NCI-H187 treated with DMSO at 0.1 percent for 48 hours (cell line): ENCODE data around the gene MACROD2.

ENCODE experiments used
- DNase-seq: peaks from one replicate; lab custom pipeline; 2025; lab: John Stamatoyannopoulos, UW

Gene MACROD2

GRCh38 chr20:15222502-15223330 is 1227.4 kb downstream of the MACROD2 start:
- no peak for DNase-seq

GRCh38 chr20:15224199-15224598 is 1228.9 kb downstream of the MACROD2 start:
- no peak for DNase-seq

- DNase-seq = no peak
Measured at GRCh38 chr20:15227102-15227501, 1231.8 kb downstream of the MACROD2 start.

GRCh38 chr20:15232243-15232642 is 1236.9 kb downstream of the MACROD2 start:
- no peak for DNase-seq

GRCh38 chr20:15235471-15236198 is 1240.3 kb downstream of the MACROD2 start:
- no peak for DNase-seq

- no peak for DNase-seq
Measured at GRCh38 chr20:15236812-15237211, 1241.5 kb downstream of the MACROD2 start.

GRCh38 chr20:15239542-15240206 is 1244.4 kb downstream of the MACROD2 start:
- no peak for DNase-seq

- DNase-seq = no peak
Measured at GRCh38 chr20:15240801-15241200, 1245.5 kb downstream of the MACROD2 start.

GRCh38 chr20:15241681-15242080 is 1246.4 kb downstream of the MACROD2 start:
- DNase-seq = no peak

- DNase-seq = no peak
Measured at GRCh38 chr20:15242773-15243172, 1247.5 kb downstream of the MACROD2 start.

- no peak for DNase-seq
Measured at GRCh38 chr20:15245896-15246295, 1250.6 kb downstream of the MACROD2 start.

GRCh38 chr20:15248618-15249395 is 1253.5 kb downstream of the MACROD2 start:
- DNase-seq = no peak

GRCh38 chr20:15251171-15251570 is 1255.9 kb downstream of the MACROD2 start:
- no peak for DNase-seq

GRCh38 chr20:15252304-15252703 is 1257.0 kb downstream of the MACROD2 start:
- no peak for DNase-seq

GRCh38 chr20:15253431-15253830 is 1258.1 kb downstream of the MACROD2 start:
- no peak for DNase-seq

- DNase-seq = no peak
Measured at GRCh38 chr20:15256676-15257568, 1261.6 kb downstream of the MACROD2 start.

GRCh38 chr20:15257569-15257870 is 1262.2 kb downstream of the MACROD2 start:
- DNase-seq = no peak

GRCh38 chr20:15265581-15266309 is 1270.4 kb downstream of the MACROD2 start:
- no peak for DNase-seq

GRCh38 chr20:15267935-15268334 is 1272.6 kb downstream of the MACROD2 start:
- no peak for DNase-seq

- DNase-seq = no peak
Measured at GRCh38 chr20:15278041-15278440, 1282.7 kb downstream of the MACROD2 start.
